Measurements from ENCODE around the gene PRRT1B.

GRCh38 chr9:131522257-131523085 is 22.9 kb upstream of the PRRT1B start:
- no peak for TF ChIP-seq CTCF (IDR thresholded peaks at IDR 0.05)
- TF ChIP-seq POLR2A (IDR thresholded peaks at IDR 0.05), result no peak

Measured in right lobe of liver (tissue), 4 donors.